K562 (cell line): ENCODE results near the gene A1BG. TPM values are rescaled to one million over a fixed set of nuclear protein-coding genes. Genes with fewer than 3 reads are reported as not detected.
A peak's percentile ranks its signal among the peaks of the same experiment; 100 is the strongest.

ENCODE experiments used
- ASH1L ChIP-seq: fragments of 450-650 bp; IDR thresholded peaks from 2 replicates; pipeline ENCODE4 v1.6.1; 2018; ENCODE audit warnings: borderline replicate concordance, mild to moderate bottlenecking, low read depth; ENCODE audit not compliant: partially characterized antibody
- CCNT2 ChIP-seq: IDR thresholded peaks from 2 replicates; pipeline ENCODE4 v1.6.1; 2011; ENCODE audit warnings: borderline replicate concordance, low read depth, mild to moderate bottlenecking, moderate library complexity, mixed read lengths, low read length; ENCODE audit not compliant: insufficient read length; ENCODE audit errors: extremely low read depth
- EGR1 ChIP-seq: fragments of 450-650 bp; conservative IDR thresholded peaks from 2 replicates; pipeline ENCODE4 v1.6.1; 2017; ENCODE audit warnings: mild to moderate bottlenecking
- ESRRB ChIP-seq: fragments of 250-450 bp; sonication (Bioruptor Pico); IDR thresholded peaks from 2 replicates; pipeline ENCODE4 v1.5.0; 2020; ENCODE audit warnings: mild to moderate bottlenecking, moderate library complexity, borderline replicate concordance
- FOXK2 ChIP-seq, 2 experiments: fragments of 450-650 bp; IDR thresholded peaks in 1 of 2; conservative IDR thresholded peaks in 1 of 2; 2 replicates each; pipeline ENCODE4 v1.6.1; 2016; ENCODE audit warnings: low read depth in 2 of 2, mild to moderate bottlenecking in 1 of 2
- FOXP1 ChIP-seq: sonication (generic); formaldehyde crosslinking; IDR thresholded peaks from 2 replicates; pipeline ENCODE4 v1.8.0; 2022; ENCODE audit warnings: mild to moderate bottlenecking, missing genetic modification reagents
- HDAC2 ChIP-seq: fragments of 450-650 bp; IDR thresholded peaks from 2 replicates; pipeline ENCODE4 v1.6.1; 2016; ENCODE audit warnings: mild to moderate bottlenecking
- KLF1 ChIP-seq: fragments of 450-650 bp; IDR thresholded peaks from 2 replicates; pipeline ENCODE4 v1.6.1; 2016; ENCODE audit warnings: missing genetic modification characterization, missing compliant biosample characterization
- MCM7 ChIP-seq, 2 experiments: fragments of 450-650 bp; IDR thresholded peaks; 2 replicates each; pipeline ENCODE4 v1.6.1; 2016 to 2018
- NEUROD1 ChIP-seq: fragments of 150-350 bp; IDR thresholded peaks from 2 replicates; pipeline ENCODE4 v1.6.1; 2014; ENCODE audit warnings: borderline replicate concordance, low read length, low read depth; ENCODE audit not compliant: partially characterized antibody
- PKNOX1 ChIP-seq: fragments of 450-650 bp; IDR thresholded peaks from 2 replicates; pipeline ENCODE4 v1.6.1; 2016
- STAG1 ChIP-seq: sonication (generic); formaldehyde crosslinking; IDR thresholded peaks from 2 replicates; pipeline ENCODE4 v1.5.0; 2020; ENCODE audit warnings: missing genetic modification reagents, borderline replicate concordance
- THAP7 ChIP-seq: fragments of 250-450 bp; sonication (Bioruptor Pico); IDR thresholded peaks from 2 replicates; pipeline ENCODE4 v1.5.0; 2021
- ZBTB26 ChIP-seq: fragments of 450-650 bp; formaldehyde crosslinking; IDR thresholded peaks from 2 replicates; pipeline ENCODE4 v1.4.0; 2022; ENCODE audit warnings: missing genetic modification characterization
- ZNF449 ChIP-seq: fragments of 250-450 bp; sonication (Bioruptor Pico); IDR thresholded peaks from 2 replicates; pipeline ENCODE4 v1.8.0; 2022; ENCODE audit warnings: moderate library complexity, mild to moderate bottlenecking, inconsistent platforms
- ZNF592 ChIP-seq: fragments of 450-650 bp; IDR thresholded peaks from 2 replicates; pipeline ENCODE4 v1.6.1; 2017; ENCODE audit warnings: antibody characterized with exemption, mild to moderate bottlenecking
- ZSCAN32 ChIP-seq: fragments of 450-650 bp; formaldehyde crosslinking; IDR thresholded peaks from 2 replicates; pipeline ENCODE4 v1.4.0; 2020; ENCODE audit warnings: mild to moderate bottlenecking, moderate library complexity
- ZZZ3 ChIP-seq: fragments of 450-650 bp; IDR thresholded peaks from 2 replicates; pipeline ENCODE4 v1.6.1; 2016; ENCODE audit warnings: antibody characterized with exemption, mild to moderate bottlenecking, moderate library complexity
- polyA plus RNA-seq, 8 experiments: library from polyadenylated mRNA; depleted of rRNA in 4 of 8; stranded (reverse) in 5 of 8; unstranded in 3 of 8; fragments of >200 nt; fragmentation: Nextera tagmentation in 2 of 8; fragmentation: Illumina TruSeq in 1 of 8; extraction: Ambion mirVana in 2 of 8; extraction: Trizol in 1 of 8; gene quantifications; 2 replicates each; pipeline versions ENCODE4 v1.2.1 to v1.2.3, GENCODE V29; 2011 to 2014; ENCODE audit warnings: inconsistent platforms in 1 of 8, missing spikeins in 1 of 8
- total RNA-seq, 7 experiments: library from RNA; depleted of rRNA in 6 of 7; stranded (reverse); fragments of >200 nt in 6 of 7; fragmentation: Illumina TruSeq in 2 of 7; extraction: Trizol in 2 of 7; gene quantifications; 2 replicates each; pipeline versions ENCODE4 v1.2.1 to v1.2.3, GENCODE V29; 2011 to 2021; ENCODE audit warnings: low replicate concordance in 1 of 7

A1BG gene
- total and polyA plus RNA-seq, 9 of the 15 experiments (the other 6 are each of a cell fraction or from before 2014, with no cell fraction given): 0.10 to 19.8 (median 2.6) TPM

- no peak for TF ChIP-seq PKNOX1
- no peak for TF ChIP-seq ZSCAN32 (CRISPR knock-in tag)
- no peak for TF ChIP-seq ZZZ3
- TF ChIP-seq EGR1: no peak
- no peak for TF ChIP-seq ZBTB26
- peak; percentile 63 for TF ChIP-seq CCNT2
- TF ChIP-seq FOXP1 (CRISPR knock-in tag): no peak
- no peak for TF ChIP-seq STAG1 (CRISPR knock-in tag)
- no peak for TF ChIP-seq NEUROD1
- peak; percentile 63; the same call in 1 of the 2 replicates for TF ChIP-seq KLF1 (tag)
- no peak for TF ChIP-seq HDAC2
- no peak for TF ChIP-seq ZNF592
- TF ChIP-seq FOXK2 (conservative IDR thresholded peaks at IDR 0.05 in 1 of 2, IDR thresholded peaks at IDR 0.05 in 1 of 2; ENCODE audit: low read depth in 2 of 2): no peak
- no peak for TF ChIP-seq ASH1L
- no peak for TF ChIP-seq THAP7
- no peak for TF ChIP-seq MCM7 (IDR thresholded peaks at IDR 0.05)
- no peak for TF ChIP-seq ESRRB
- no peak for TF ChIP-seq ZNF449 (CRISPR knock-in tag)
Measured at GRCh38 chr19:58346961-58347929, 6.0 kb downstream of the A1BG start (continued).
